Measurements from ENCODE around the gene ZNF483. TPM values are rescaled to one million over a fixed set of nuclear protein-coding genes. Genes with fewer than 3 reads are reported as not detected.

Gene ZNF483
- total RNA-seq, 2 donors from 2014 or later, result 5.1 to 8.2 TPM

Other genes starting within 250 kb of the ZNF483 start
- not detected for gene OR2K2, start 195.0 kb upstream of the ZNF483 start, total RNA-seq
- 10 to 100 TPM; 57.5 to 95.7 TPM for gene ECPAS, start 40.8 kb upstream of the ZNF483 start, total RNA-seq
- 10 to 100 TPM in 1 of 2 donors, under 1 TPM in 1; 0.59 to 14.5 TPM for gene PTGR1, start 74.5 kb downstream of the ZNF483 start, total RNA-seq
- gene DNAJC25, start 106.2 kb downstream of the ZNF483 start, total RNA-seq, result 1 to 10 TPM; 4.2 to 4.4 TPM
- gene GNG10, start 136.4 kb downstream of the ZNF483 start, total RNA-seq, result 10 to 100 TPM in 1 of 2 donors, 1 to 10 TPM in 1; 7.0 to 27.3 TPM

Measured in activated naive CD4-positive, alpha-beta T cell treated with anti-CD3 and anti-CD28 coated beads, Interleukin-2, amount 50 U/mL, for 72 hours (primary cell).